PC-3 (cell line): ENCODE results near the gene ILKAP. TPM values are rescaled to one million over a fixed set of nuclear protein-coding genes. Genes with fewer than 3 reads are reported as not detected.

Source experiments
- ATAC-seq: fragments of 200-7000 bp; cut with Tn5 transposase; 2 replicates; pipeline ENCODE4 v1.9.1; 2020; ENCODE audit warnings: mild to moderate bottlenecking, moderate library complexity
- BruUV-seq: library from RNA; stranded (reverse); fragments of 400-500 nt; replicated peaks from 2 replicates; lab custom pipeline; 2021; lab: Mats Ljungman, UMichigan
- CTCF ChIA-PET: fragments of 300-600 bp; sonication (Branson Sonifier 250); formaldehyde crosslinking; loops from one replicate; lab custom pipeline; 2022; ENCODE audit warnings: antibody characterized with exemption; lab: Charles Lee
- POLR2A ChIA-PET: fragments of 300-600 bp; sonication (Branson Sonifier 250); formaldehyde crosslinking; loops from one replicate; lab custom pipeline; 2022; ENCODE audit warnings: antibody characterized with exemption; ENCODE audit not compliant: unreplicated experiment; lab: Charles Lee
- DNase-seq: peaks from one replicate; pipeline ENCODE4 v3.0.0-alpha.2; 2015
- H2AFZ ChIP-seq: fragments of 300-600 bp; sonication (generic); 2 replicates; pipeline ENCODE4 v1.6.0; 2016; ENCODE audit warnings: antibody characterized with exemption, low read length
- H3F3A ChIP-seq: fragments of 300-600 bp; sonication (generic); one replicate; pipeline ENCODE4 v1.6.0; 2017; ENCODE audit warnings: antibody characterized with exemption, low read length, control low read depth, mild to moderate bottlenecking; ENCODE audit not compliant: unreplicated experiment
- H3K27ac ChIP-seq: fragments of 300-600 bp; sonication (generic); 2 replicates; pipeline ENCODE4 v1.5.1; 2016; ENCODE audit warnings: mild to moderate bottlenecking, low read length
- H3K27me3 ChIP-seq: fragments of 300-600 bp; sonication (generic); 2 replicates; pipeline ENCODE4 v1.6.1; 2016; ENCODE audit warnings: low read length, mixed read lengths
- H3K36me3 ChIP-seq: fragments of 300-600 bp; sonication (generic); 2 replicates; pipeline ENCODE4 v1.6.1; 2016; ENCODE audit warnings: low read depth, mixed run types, low read length, mixed read lengths
- H3K4me1 ChIP-seq: fragments of 300-600 bp; sonication (generic); 2 replicates; pipeline ENCODE4 v1.5.1; 2016; ENCODE audit warnings: low read length; ENCODE audit not compliant: insufficient read depth
- H3K4me2 ChIP-seq: fragments of 300-600 bp; sonication (generic); 2 replicates; pipeline ENCODE4 v1.6.0; 2016; ENCODE audit warnings: low read length
- H3K4me3 ChIP-seq: fragments of 300-600 bp; sonication (generic); 2 replicates; pipeline ENCODE4 v1.5.1; 2016; ENCODE audit warnings: mild to moderate bottlenecking, low read length, mixed read lengths
- H3K79me2 ChIP-seq: fragments of 300-600 bp; sonication (generic); 2 replicates; pipeline ENCODE4 v1.6.1; 2017; ENCODE audit warnings: low read length, mixed read lengths
- H3K9ac ChIP-seq: fragments of 300-600 bp; sonication (generic); 2 replicates; pipeline ENCODE4 v1.6.0; 2016; ENCODE audit warnings: mild to moderate bottlenecking, low read length
- H3K9me2 ChIP-seq: fragments of 300-600 bp; sonication (generic); replicated peaks from 2 replicates; pipeline ENCODE4 v1.6.1; 2016; ENCODE audit warnings: mixed run types, low read length, mixed read lengths
- H3K9me3 ChIP-seq: fragments of 300-600 bp; sonication (generic); 2 replicates; pipeline ENCODE4 v1.6.1; 2016; ENCODE audit warnings: low read length, mixed read lengths
- H4K20me1 ChIP-seq: fragments of 300-600 bp; sonication (generic); 2 replicates; pipeline ENCODE4 v1.6.1; 2016; ENCODE audit warnings: low read length, mixed read lengths
- CTCF ChIP-seq: fragments of 300-600 bp; sonication (generic); conservative IDR thresholded peaks from 2 replicates; pipeline ENCODE4 v1.5.1; 2017; ENCODE audit warnings: antibody characterized with exemption, low read depth, mild to moderate bottlenecking, low read length
- EZH2 ChIP-seq: fragments of 300-600 bp; sonication (generic); IDR thresholded peaks from one replicate; pipeline ENCODE4 v1.6.1; 2017; ENCODE audit warnings: antibody characterized with exemption, mild to moderate bottlenecking, low read length; ENCODE audit not compliant: unreplicated experiment
- EZH2phosphoT487 ChIP-seq: fragments of 300-600 bp; sonication (generic); IDR thresholded peaks from 2 replicates; pipeline ENCODE4 v1.6.1; 2018; ENCODE audit warnings: mild to moderate bottlenecking, antibody characterized with exemption, low read length, borderline replicate concordance
- intact Hi-C: fragments of 100-400 bp; cut with micrococcal nuclease; formaldehyde crosslinking; loops from 2 replicates; pipeline ENCODE4 v1.9.0; 2023
- total RNA-seq: library from RNA; depleted of rRNA; stranded (reverse); fragments of >200 nt; gene quantifications from 2 replicates; pipeline ENCODE4 v1.2.3, GENCODE V29; 2014

Gene ILKAP
- total RNA-seq, 1 experiment from 2014 or later: 30.7 TPM

GRCh38 chr2:238174291-238174690, 29.2 kb downstream of the ILKAP start:
- peaks cover 38% of the 10 kb centered on the region for H3K36me3 ChIP-seq

GRCh38 chr2:238173692-238174091, 29.8 kb downstream of the ILKAP start:
- Histone ChIP-seq H3K36me3 (peaks cover 36% of the 10 kb centered on the region), H2AFZ (no peak overlapping the region), H3F3A (no peaks in the 10 kb centered on the region), H4K20me1 (no peaks in the 10 kb centered on the region), H3K27ac (no peak overlapping the region), H3K27me3 (no peaks in the 10 kb centered on the region), H3K9ac (no peak overlapping the region), H3K9me3 (no peaks in the 10 kb centered on the region), H3K79me2 (no peaks in the 10 kb centered on the region), H3K4me2 (no peak overlapping the region), H3K4me1 (peaks cover 21% of the 10 kb centered on the region), H3K9me2 (no peaks in the 10 kb centered on the region), H3K4me3 (no peak overlapping the region)
- DNase-seq (no peak), ATAC-seq (no peak)
- ChIA-PET CTCF (no interaction called here), POLR2A (no interaction called here)
- BruUV-seq: no TSS peak
- intact Hi-C loops: no loop called here
- TF ChIP-seq CTCF (peak; percentile 45), EZH2phosphoT487 (no peak)

More at GRCh38 chr2:238174291-238174690, 29.2 kb downstream of the ILKAP start:
- Histone ChIP-seq H4K20me1 (no peaks in the 10 kb centered on the region), H3K4me2 (no peak overlapping the region), H3K9ac (no peak overlapping the region), H3K27me3 (no peaks in the 10 kb centered on the region), H3K27ac (no peak overlapping the region), H3K4me1 (peaks cover 15% of the 10 kb centered on the region), H2AFZ (no peak overlapping the region), H3K79me2 (no peaks in the 10 kb centered on the region), H3K9me3 (no peaks in the 10 kb centered on the region), H3K9me2 (no peaks in the 10 kb centered on the region), H3F3A (no peaks in the 10 kb centered on the region), H3K4me3 (no peak overlapping the region)
- POLR2A ChIA-PET: no interaction called here
- no peak for DNase-seq
- TF ChIP-seq CTCF: no peak
- TF ChIP-seq EZH2: no peak
- TF ChIP-seq EZH2phosphoT487: no peak
- intact Hi-C loops: no loop called here
- CTCF ChIA-PET: no interaction called here
- BruUV-seq: no TSS peak
- no peak for ATAC-seq

- no TSS peak for BruUV-seq
- ChIA-PET CTCF (no interaction called here), POLR2A (no interaction called here)
- no peaks in the 10 kb centered on the region for H3K9me3 ChIP-seq
- no peaks in the 10 kb centered on the region for H3F3A ChIP-seq
- no peak for TF ChIP-seq CTCF
- no peak for TF ChIP-seq EZH2
- TF ChIP-seq EZH2phosphoT487: no peak
- H4K20me1 ChIP-seq: no peaks in the 10 kb centered on the region
- no peak overlapping the region for H3K27ac ChIP-seq
- H3K9me2 ChIP-seq: no peaks in the 10 kb centered on the region
- H3K4me2 ChIP-seq: no peak overlapping the region
- no peak overlapping the region for H3K9ac ChIP-seq
- no peaks in the 10 kb centered on the region for H3K79me2 ChIP-seq
- H3K4me1 ChIP-seq: peaks cover 25% of the 10 kb centered on the region
- no peak for DNase-seq
- no peak for ATAC-seq
- H3K36me3 ChIP-seq: peaks cover 31% of the 10 kb centered on the region
- H2AFZ ChIP-seq: no peak overlapping the region
- H3K27me3 ChIP-seq: no peaks in the 10 kb centered on the region
- intact Hi-C loops: no loop called here
- H3K4me3 ChIP-seq: no peak overlapping the region
Measured at GRCh38 chr2:238172439-238172838, 31.1 kb downstream of the ILKAP start.
